GM19438 (cell line): Measurements from ENCODE around the gene LGALS9.
"Not testable (repeated sequence)": the region's sequence is repeated elsewhere in the genome, so short reads cannot be mapped to it uniquely, and the experiment has no call there.

Source experiments
- ATAC-seq: cut with Tn5 transposase; IDR thresholded peaks from one replicate; pipeline ENCODE4 v1.9.1; 2021; ENCODE audit warnings: low read depth; ENCODE audit not compliant: unreplicated experiment

LGALS9 gene

GRCh38 chr17:27670791-27671590 lies 40.0 kb downstream of the LGALS9 start:
- ATAC-seq, result no peak

GRCh38 chr17:27671591-27671910 lies 40.6 kb downstream of the LGALS9 start:
- ATAC-seq, result no peak

GRCh38 chr17:27671977-27672480 lies 41.0 kb downstream of the LGALS9 start:
- ATAC-seq, result not testable (repeated sequence)

GRCh38 chr17:27674335-27674734 lies 43.3 kb downstream of the LGALS9 start:
- no peak for ATAC-seq

GRCh38 chr17:27677191-27677590 lies 46.2 kb downstream of the LGALS9 start:
- ATAC-seq, result no peak

- ATAC-seq, result not testable (repeated sequence)
These were observed 55.3 kb downstream of the LGALS9 start for GRCh38 chr17:27686322-27686721.

- no peak for ATAC-seq
These were observed 59.9 kb downstream of the LGALS9 start for GRCh38 chr17:27690882-27691281.

GRCh38 chr17:27695254-27695814 lies 64.3 kb downstream of the LGALS9 start:
- ATAC-seq, result not testable (repeated sequence)
